Colonic mucosa (tissue), 4 donors: Measurements from ENCODE around the gene CRABP2. TPM values are rescaled to one million over a fixed set of nuclear protein-coding genes. Genes with fewer than 3 reads are reported as not detected.

Experiments
- DNase-seq: peaks from one replicate; pipeline ENCODE4 v3.0.0-alpha.2; 2020
- H3K27ac ChIP-seq: fragments of 200-600 bp; one replicate; pipeline ENCODE4 v1.8.0; 2021
- H3K27me3 ChIP-seq: fragments of 200-600 bp; one replicate; pipeline ENCODE4 v1.8.0; 2021
- H3K36me3 ChIP-seq: fragments of 200-600 bp; one replicate; pipeline ENCODE4 v1.8.0; 2021
- H3K4me1 ChIP-seq: fragments of 200-600 bp; one replicate; pipeline ENCODE4 v1.8.0; 2021; ENCODE audit warnings: mild to moderate bottlenecking
- H3K4me3 ChIP-seq: fragments of 200-600 bp; one replicate; pipeline ENCODE4 v1.8.0; 2021
- H3K9ac ChIP-seq, 2 donors: one replicate each; pipeline ENCODE4 v1.7.0; 2013; ENCODE audit warnings: control low read depth in 2 of 2, low read depth in 2 of 2, low read length in 2 of 2
- H3K9me3 ChIP-seq: fragments of 200-600 bp; one replicate; pipeline ENCODE4 v1.8.0; 2021
- intact Hi-C: fragments of 100-400 bp; cut with DNase I; formaldehyde crosslinking; loops from one replicate; pipeline ENCODE4 v1.14.1; 2022
- total RNA-seq, 2 donors: library from RNA; stranded (reverse); fragmentation: NEBNext Ultra II Directional in 1 of 2; extraction: Animal tissue kit (Norgen Biotek cat#: 25700) in 1 of 2; gene quantifications; one replicate each; pipeline ENCODE4 v1.2.1, GENCODE V29; 2021
- TF ChIP-seq, protein P1 (sequence below): fragments of 200-600 bp; IDR thresholded peaks from one replicate; pipeline ENCODE4 v1.8.0; 2022; ENCODE audit warnings: antibody characterized with exemption, mild to moderate bottlenecking
- donor health status: healthy.
- donor health status: DM: no; HTN: no; CAD: no.
- donor health status: DM: no; HTN: no; CAD: no.

CRABP2 gene
- total RNA-seq, 2 donors from 2014 or later = 1.2 to 1.4 TPM

DNA sequence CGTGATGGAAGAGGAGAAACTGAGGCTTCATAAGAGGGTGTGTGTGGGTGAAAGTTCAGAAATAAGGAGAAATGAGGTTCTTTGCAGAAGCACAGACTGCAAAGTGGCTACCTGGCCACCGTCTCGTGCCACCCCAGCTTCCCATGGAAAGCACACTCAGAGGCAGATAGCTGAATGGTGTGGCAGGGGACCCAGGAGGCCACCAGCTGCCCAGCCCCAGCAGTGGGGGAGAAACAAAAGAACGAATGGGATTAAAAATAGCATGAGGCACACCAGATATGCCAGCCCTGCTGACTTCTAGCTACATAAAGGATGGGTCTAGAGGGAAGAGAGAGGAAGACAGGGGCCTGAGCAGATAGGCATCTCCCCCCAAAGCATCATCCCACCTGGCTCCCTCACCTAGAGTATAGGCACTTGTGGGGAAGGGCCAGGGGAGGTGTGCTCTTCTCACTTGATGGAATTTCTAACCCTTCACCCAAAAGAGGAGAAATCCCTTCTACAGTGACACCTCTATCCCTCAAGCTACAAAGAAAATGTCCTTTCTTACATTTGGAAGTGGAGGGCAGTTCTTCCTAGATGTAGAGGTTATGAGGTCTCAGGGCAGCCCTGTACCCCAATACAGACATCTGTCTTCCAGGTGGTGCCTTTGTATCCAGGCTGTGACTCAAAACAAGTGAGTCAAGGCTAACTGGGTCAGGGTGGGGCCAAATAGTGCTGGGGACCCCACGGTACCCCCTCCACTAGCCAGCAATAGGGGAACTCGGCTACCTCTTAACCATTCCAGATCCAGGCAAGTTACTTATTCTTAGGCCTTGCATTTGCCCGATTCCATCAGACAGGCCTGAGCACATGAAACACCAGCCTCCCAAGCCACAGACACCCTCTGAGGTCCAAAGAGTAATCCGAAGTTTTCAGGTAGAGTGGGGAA lies 42.6 kb upstream of the CRABP2 start:
- DNase-seq = peak; percentile 27
- peaks cover 27% of the 10 kb centered on the region for H3K4me1 ChIP-seq
- TF ChIP-seq, protein P1, sequence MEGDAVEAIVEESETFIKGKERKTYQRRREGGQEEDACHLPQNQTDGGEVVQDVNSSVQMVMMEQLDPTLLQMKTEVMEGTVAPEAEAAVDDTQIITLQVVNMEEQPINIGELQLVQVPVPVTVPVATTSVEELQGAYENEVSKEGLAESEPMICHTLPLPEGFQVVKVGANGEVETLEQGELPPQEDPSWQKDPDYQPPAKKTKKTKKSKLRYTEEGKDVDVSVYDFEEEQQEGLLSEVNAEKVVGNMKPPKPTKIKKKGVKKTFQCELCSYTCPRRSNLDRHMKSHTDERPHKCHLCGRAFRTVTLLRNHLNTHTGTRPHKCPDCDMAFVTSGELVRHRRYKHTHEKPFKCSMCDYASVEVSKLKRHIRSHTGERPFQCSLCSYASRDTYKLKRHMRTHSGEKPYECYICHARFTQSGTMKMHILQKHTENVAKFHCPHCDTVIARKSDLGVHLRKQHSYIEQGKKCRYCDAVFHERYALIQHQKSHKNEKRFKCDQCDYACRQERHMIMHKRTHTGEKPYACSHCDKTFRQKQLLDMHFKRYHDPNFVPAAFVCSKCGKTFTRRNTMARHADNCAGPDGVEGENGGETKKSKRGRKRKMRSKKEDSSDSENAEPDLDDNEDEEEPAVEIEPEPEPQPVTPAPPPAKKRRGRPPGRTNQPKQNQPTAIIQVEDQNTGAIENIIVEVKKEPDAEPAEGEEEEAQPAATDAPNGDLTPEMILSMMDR = no peak
- peak overlapping the region; percentile 95 for H3K4me3 ChIP-seq
- no peaks in the 10 kb centered on the region for H3K36me3 ChIP-seq
- H3K9me3 ChIP-seq = no peaks in the 10 kb centered on the region
- peak overlapping the region; percentile 94 for H3K27ac ChIP-seq
- intact Hi-C loops = no loop called here
- peak overlapping the region; percentile 98 to 99 for H3K9ac ChIP-seq
- no peaks in the 10 kb centered on the region for H3K27me3 ChIP-seq

DNA sequence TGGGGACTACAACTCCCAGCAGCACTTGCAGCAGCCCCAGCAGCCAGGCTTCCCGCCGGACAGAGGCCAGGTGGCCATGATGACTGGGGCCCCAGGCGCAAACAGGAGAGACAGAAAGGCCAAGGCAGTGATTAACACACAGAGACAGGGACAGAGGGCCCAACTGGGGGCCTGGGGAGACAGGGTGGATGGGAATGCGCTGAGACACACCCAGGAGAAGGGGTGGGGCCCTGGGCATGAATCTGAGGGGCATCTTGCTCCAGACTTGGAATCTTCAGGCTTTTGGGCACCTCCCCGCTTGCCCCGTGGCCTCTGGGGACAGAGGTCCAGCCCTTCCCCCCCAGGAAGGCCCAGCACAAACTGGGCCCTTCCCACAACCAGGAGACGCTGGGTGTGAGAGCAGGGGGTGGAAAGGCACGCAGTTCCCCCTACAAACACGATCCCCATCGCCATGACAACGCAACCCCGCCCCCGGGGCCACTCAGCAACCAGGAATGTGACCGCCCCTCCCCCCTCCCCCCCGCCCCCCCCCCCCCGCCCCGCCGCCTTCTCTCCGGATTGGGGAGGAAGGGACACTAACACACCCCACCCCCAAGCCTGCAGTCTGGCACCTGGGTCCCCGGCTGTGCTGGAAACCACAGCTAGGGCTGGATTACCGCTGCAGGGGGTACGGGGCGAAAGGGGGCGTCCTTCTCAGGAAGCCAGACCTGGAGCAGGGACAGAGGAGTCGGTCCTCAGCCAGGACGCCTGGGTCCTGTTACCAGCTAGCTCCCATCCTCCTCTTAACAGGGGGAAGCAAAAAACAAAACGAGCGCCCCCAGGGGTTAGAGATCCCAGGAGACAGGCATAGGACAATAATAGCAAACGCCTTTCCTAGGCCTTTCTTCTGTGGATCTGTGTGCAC lies 41.6 kb upstream of the CRABP2 start:
- Histone ChIP-seq H3K27ac (peak overlapping the region; percentile 94), H3K4me3 (peak overlapping the region; percentile 29), H3K27me3 (no peaks in the 10 kb centered on the region), H3K9ac (peak overlapping the region; percentile 89 to 98), H3K9me3 (no peaks in the 10 kb centered on the region), H3K36me3 (no peaks in the 10 kb centered on the region), H3K4me1 (peaks cover 22% of the 10 kb centered on the region)
- peak; percentile 91 for DNase-seq
- intact Hi-C loops = no loop called here
- TF ChIP-seq, protein P1 = no peak

DNA sequence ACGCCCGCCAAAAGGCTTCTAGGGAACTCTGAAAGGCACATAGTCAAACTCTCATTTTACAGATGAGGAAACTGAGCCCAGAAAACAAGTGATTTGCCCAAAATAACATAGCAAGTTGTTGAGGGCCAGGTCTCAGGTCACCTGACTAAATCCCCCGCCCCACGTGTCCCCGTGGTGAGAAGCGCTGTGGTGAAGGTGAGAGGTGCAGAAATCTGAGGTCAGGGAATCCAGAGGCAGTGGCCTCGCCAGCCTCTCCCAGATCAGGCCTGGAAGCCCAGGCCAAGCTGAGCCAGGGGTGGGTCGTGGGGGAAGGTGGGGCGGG lies 41.0 kb upstream of the CRABP2 start:
- TF ChIP-seq, protein P1 = no peak
- intact Hi-C loops = no loop called here
- no peaks in the 10 kb centered on the region for H3K27me3 ChIP-seq
- H3K4me1 ChIP-seq = peaks cover 22% of the 10 kb centered on the region
- no peaks in the 10 kb centered on the region for H3K36me3 ChIP-seq
- no peak for DNase-seq
- no peaks in the 10 kb centered on the region for H3K9me3 ChIP-seq
- peak overlapping the region; percentile 29 for H3K4me3 ChIP-seq
- peak overlapping the region; percentile 94 for H3K27ac ChIP-seq
- peak overlapping the region; percentile 48 to 94 for H3K9ac ChIP-seq

DNA sequence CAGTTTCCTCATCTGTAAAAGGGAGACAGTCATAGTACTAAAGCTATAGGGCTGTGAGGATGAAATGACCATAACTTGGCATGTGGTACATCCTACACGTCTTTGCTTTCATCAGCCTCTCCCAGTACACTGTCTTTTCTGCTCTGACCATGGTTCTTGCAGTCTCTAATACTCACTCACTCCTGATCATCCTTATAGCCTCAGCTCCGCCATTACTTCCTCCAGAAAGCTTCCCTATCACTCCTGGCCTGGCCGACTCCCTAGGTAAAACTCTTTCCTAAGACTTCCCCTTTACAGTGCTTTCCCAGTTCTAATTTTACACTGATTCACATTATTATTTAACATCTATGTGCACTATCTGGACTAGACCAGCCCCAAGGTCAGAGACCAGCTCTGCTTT lies 40.5 kb upstream of the CRABP2 start:
- peaks cover 22% of the 10 kb centered on the region for H3K4me1 ChIP-seq
- peak overlapping the region in 1 of 2 donors; percentile 94 for H3K9ac ChIP-seq
- no peaks in the 10 kb centered on the region for H3K36me3 ChIP-seq
- TF ChIP-seq, protein P1 = no peak
- H3K27ac ChIP-seq = peak overlapping the region; percentile 94
- H3K27me3 ChIP-seq = no peaks in the 10 kb centered on the region
- intact Hi-C loops = no loop called here
- H3K9me3 ChIP-seq = no peaks in the 10 kb centered on the region
- no peak for DNase-seq
- H3K4me3 ChIP-seq = no peak overlapping the region

DNA sequence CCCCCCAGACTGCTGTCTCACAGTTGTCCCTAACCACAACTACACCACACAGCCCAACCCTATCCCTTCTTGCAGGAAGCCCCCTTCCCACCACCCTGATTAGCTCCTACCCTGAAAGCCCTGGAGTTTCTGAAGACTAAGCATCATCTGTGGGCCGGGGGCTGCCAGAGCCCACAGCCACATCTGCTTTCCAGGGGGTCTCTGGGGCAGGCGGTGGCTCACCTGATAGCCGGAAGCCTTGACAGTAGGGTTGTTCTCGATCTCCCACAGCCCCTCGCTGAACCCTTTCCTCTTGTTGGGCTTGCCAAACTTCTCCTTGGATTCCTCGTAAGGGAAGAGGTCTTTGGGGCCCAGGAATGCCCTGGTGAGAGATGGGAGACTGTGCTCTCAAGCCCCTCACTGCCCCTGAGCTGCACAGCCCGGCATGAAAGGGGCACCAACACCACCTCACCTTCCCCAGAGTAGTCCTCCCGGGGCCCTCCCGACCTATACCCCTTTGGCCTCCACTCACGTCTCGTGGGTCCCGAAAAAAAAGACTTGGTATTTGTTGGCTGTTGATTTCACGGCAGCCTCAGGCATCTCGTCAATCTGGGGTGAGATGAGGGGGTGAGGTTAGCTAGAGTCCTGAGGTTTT lies 39.5 kb upstream of the CRABP2 start:
- H3K4me1 ChIP-seq = peaks cover 22% of the 10 kb centered on the region
- H3K27ac ChIP-seq = peak overlapping the region; percentile 94
- TF ChIP-seq, protein P1 = no peak
- intact Hi-C loops = no loop called here
- no peaks in the 10 kb centered on the region for H3K36me3 ChIP-seq
- no peak overlapping the region for H3K4me3 ChIP-seq
- DNase-seq = no peak
- H3K9ac ChIP-seq = no peak overlapping the region
- H3K27me3 ChIP-seq = no peaks in the 10 kb centered on the region
- no peaks in the 10 kb centered on the region for H3K9me3 ChIP-seq
